GM23338 (cell line): ENCODE measurements around the gene RMI1. TPM values are rescaled to one million over a fixed set of nuclear protein-coding genes. Genes with fewer than 3 reads are reported as not detected.

Experiments used
- ATAC-seq: fragments of 200-7000 bp; cut with Tn5 transposase; 3 replicates; pipeline ENCODE4 v1.9.1; 2020
- DNase-seq: peaks from one replicate; pipeline ENCODE4 v3.0.0-alpha.2; 2015; ENCODE audit warnings: low spot score
- H2AFZ ChIP-seq: fragments of 200-600 bp; sonication (generic); 2 replicates; pipeline ENCODE4 v1.8.0; 2016; ENCODE audit warnings: antibody characterized with exemption, mild to moderate bottlenecking, moderate library complexity
- H3F3A ChIP-seq: fragments of 200-600 bp; sonication (generic); replicated peaks from 2 replicates; pipeline ENCODE4 v1.8.0; 2017; ENCODE audit warnings: antibody characterized with exemption, mixed run types, low read depth
- H3K27ac ChIP-seq: fragments of 200-600 bp; sonication (generic); 2 replicates; pipeline ENCODE4 v1.6.1; 2016; ENCODE audit warnings: low read depth
- H3K27me3 ChIP-seq: fragments of 200-600 bp; sonication (generic); 2 replicates; pipeline ENCODE4 v1.8.0; 2016; ENCODE audit warnings: mild to moderate bottlenecking, mixed run types, moderate library complexity; ENCODE audit not compliant: insufficient read depth
- H3K36me3 ChIP-seq: fragments of 200-600 bp; sonication (generic); 2 replicates; pipeline ENCODE4 v1.8.0; 2016; ENCODE audit warnings: mild to moderate bottlenecking; ENCODE audit not compliant: insufficient read depth
- H3K4me1 ChIP-seq: fragments of 200-600 bp; sonication (generic); 2 replicates; pipeline ENCODE4 v1.8.0; 2016; ENCODE audit warnings: mild to moderate bottlenecking, moderate library complexity; ENCODE audit not compliant: insufficient read depth
- H3K4me2 ChIP-seq: fragments of 200-600 bp; sonication (generic); 2 replicates; pipeline ENCODE4 v1.7.1; 2017; ENCODE audit warnings: mixed run types
- H3K4me3 ChIP-seq: fragments of 200-600 bp; sonication (generic); 2 replicates; pipeline ENCODE4 v1.6.1; 2016; ENCODE audit warnings: mixed run types
- H3K79me2 ChIP-seq: fragments of 200-600 bp; sonication (generic); replicated peaks from 2 replicates; pipeline ENCODE4 v1.8.0; 2017; ENCODE audit warnings: mild to moderate bottlenecking; ENCODE audit not compliant: insufficient read depth
- H3K9me2 ChIP-seq: fragments of 200-600 bp; sonication (generic); 2 replicates; pipeline ENCODE4 v1.8.0; 2017; ENCODE audit not compliant: insufficient read depth
- H4K20me1 ChIP-seq: fragments of 200-600 bp; sonication (generic); replicated peaks from 2 replicates; pipeline ENCODE4 v1.8.0; 2017; ENCODE audit warnings: mild to moderate bottlenecking; ENCODE audit not compliant: insufficient read depth
- H3K27ac Mint-ChIP-seq: 2 replicates; pipeline ENCODE4 v1.8.0; 2020; ENCODE audit warnings: inconsistent platforms, mild to moderate bottlenecking, moderate library complexity, mixed read lengths
- H3K27me3 Mint-ChIP-seq: 3 replicates; pipeline ENCODE4 v1.8.0; 2022; ENCODE audit warnings: low read depth, mild to moderate bottlenecking, moderate library complexity, mixed read lengths, inconsistent platforms; ENCODE audit not compliant: insufficient read depth, poor library complexity
- H3K36me3 Mint-ChIP-seq: 3 replicates; pipeline ENCODE4 v1.8.0; 2021; ENCODE audit warnings: low read depth, mild to moderate bottlenecking, inconsistent platforms, moderate library complexity, mixed read lengths
- H3K4me1 Mint-ChIP-seq: 3 replicates; pipeline ENCODE4 v1.8.0; 2020; ENCODE audit warnings: mild to moderate bottlenecking, inconsistent platforms, mixed read lengths
- H3K4me3 Mint-ChIP-seq: 3 replicates; pipeline ENCODE4 v1.8.0; 2021; ENCODE audit warnings: moderate library complexity, mild to moderate bottlenecking, inconsistent platforms, mixed read lengths
- H3K9me3 Mint-ChIP-seq: 3 replicates; pipeline ENCODE4 v1.8.0; 2020; ENCODE audit warnings: moderate library complexity, mild to moderate bottlenecking, inconsistent platforms, mixed read lengths
- CREB1 ChIP-seq: fragments of 250-450 bp; sonication (Bioruptor Pico); IDR thresholded peaks from 2 replicates; pipeline ENCODE4 v1.5.0; 2020; ENCODE audit warnings: low read depth, mild to moderate bottlenecking, moderate library complexity
- CTCF ChIP-seq, 2 experiments: fragments of 200-600 bp in 1 of 2; sonication (generic) in 1 of 2; conservative IDR thresholded peaks; 2 replicates each; pipeline versions ENCODE4 v1.5.1 to v1.6.1; 2016 to 2017; ENCODE audit warnings: antibody characterized with exemption in 2 of 2, low read depth in 2 of 2, mild to moderate bottlenecking in 2 of 2, moderate library complexity in 1 of 2
- ETS1 ChIP-seq: IDR thresholded peaks from 2 replicates; pipeline ENCODE4 v1.6.1; 2016; ENCODE audit warnings: antibody characterized with exemption
- EZH2 ChIP-seq: fragments of 200-600 bp; sonication (generic); IDR thresholded peaks from one replicate; pipeline ENCODE4 v1.8.0; 2017; ENCODE audit warnings: antibody characterized with exemption, mild to moderate bottlenecking, low read depth; ENCODE audit not compliant: unreplicated experiment
- EZH2phosphoT487 ChIP-seq: fragments of 200-600 bp; sonication (generic); IDR thresholded peaks from one replicate; pipeline ENCODE4 v1.8.1; 2018; ENCODE audit warnings: antibody characterized with exemption; ENCODE audit not compliant: unreplicated experiment
- NANOG ChIP-seq: IDR thresholded peaks from 2 replicates; pipeline ENCODE4 v1.6.1; 2016; ENCODE audit warnings: antibody characterized with exemption, borderline replicate concordance
- POLR2AphosphoS5 ChIP-seq: IDR thresholded peaks from 2 replicates; pipeline ENCODE4 v1.6.1; 2016; ENCODE audit warnings: antibody characterized with exemption, low read depth
- ZNF114 ChIP-seq: fragments of 250-450 bp; sonication (Bioruptor Pico); IDR thresholded peaks from 2 replicates; pipeline ENCODE4 v1.5.0; 2020; ENCODE audit warnings: mild to moderate bottlenecking, moderate library complexity
- polyA plus RNA-seq: library from polyadenylated mRNA; unstranded; fragments of >200 nt; fragmentation: Nextera tagmentation; extraction: Ambion mirVana; gene quantifications from 2 replicates; pipeline ENCODE4 v1.2.1, GENCODE V29; 2016
- total RNA-seq: library from RNA; depleted of rRNA; stranded (reverse); fragments of >200 nt; shearing (Covaris generic); gene quantifications from 2 replicates; pipeline ENCODE4 v1.2.3, GENCODE V29; 2014

RMI1 gene
- total and polyA plus RNA-seq, 2 experiments from 2014 or later = 16.9 to 36.1 TPM

- peaks cover 39% of the 10 kb centered on the region for H3F3A ChIP-seq
- peaks cover 31% of the 10 kb centered on the region for H3K36me3 ChIP-seq
- H3K27ac Mint-ChIP-seq = peak overlapping the region; percentile 61
- TF ChIP-seq CREB1 (CRISPR knock-in tag) (peak; percentile 43; the same call in 1 of the 2 replicates), POLR2AphosphoS5 (peak; percentile 24), EZH2 (no peak)
- no peak overlapping the region for H2AFZ ChIP-seq
- ATAC-seq (peak; percentile 47), DNase-seq (peak; percentile 34)
- no peaks in the 10 kb centered on the region for H3K9me2 ChIP-seq
- no peaks in the 10 kb centered on the region for H3K27me3 ChIP-seq
- H3K36me3 Mint-ChIP-seq = peaks cover 43% of the 10 kb centered on the region
- H3K27me3 Mint-ChIP-seq = peaks cover 18% of the 10 kb centered on the region
- no peaks in the 10 kb centered on the region; the same call in 1 of the 3 replicates for H3K9me3 Mint-ChIP-seq
- H3K4me3 Mint-ChIP-seq = no peak overlapping the region
- H3K4me3 ChIP-seq = no peak overlapping the region
- H3K4me1 Mint-ChIP-seq = 0 out of 3 replicates have a peak, but pooled peaks cover 2% of the 10 kb centered on the region
- H3K79me2 ChIP-seq = peaks cover 5% of the 10 kb centered on the region; the same call in 1 of the 2 replicates
- H3K27ac ChIP-seq = peak overlapping the region; percentile 15; the same call in 1 of the 2 replicates
- H3K4me1 ChIP-seq = no peaks in the 10 kb centered on the region
- no peak overlapping the region for H3K4me2 ChIP-seq
- H4K20me1 ChIP-seq = peaks cover 22% of the 10 kb centered on the region
These were observed 15.0 kb upstream of the RMI1 start for GRCh38 chr9:83965350-83966208.

GRCh38 chr9:83966209-83966582, 14.4 kb upstream of the RMI1 start:
- peaks cover 10% of the 10 kb centered on the region for H3K79me2 ChIP-seq
- H3K4me1 ChIP-seq = no peaks in the 10 kb centered on the region
- no peak overlapping the region for H3K4me3 ChIP-seq
- Mint-ChIP-seq H3K36me3 (peaks cover 49% of the 10 kb centered on the region), H3K27ac (peak overlapping the region; percentile 61), H3K9me3 (no peaks in the 10 kb centered on the region; the same call in 1 of the 3 replicates), H3K4me1 (0 out of 3 replicates have a peak, but pooled peaks cover 2% of the 10 kb centered on the region), H3K27me3 (peaks cover 18% of the 10 kb centered on the region), H3K4me3 (no peak overlapping the region)
- peaks cover 37% of the 10 kb centered on the region for H3K36me3 ChIP-seq
- no peak overlapping the region for H2AFZ ChIP-seq
- H3K27me3 ChIP-seq = no peaks in the 10 kb centered on the region
- TF ChIP-seq ETS1 = no peak
- peak; percentile 24 for DNase-seq
- peak overlapping the region; percentile 15; the same call in 1 of the 2 replicates for H3K27ac ChIP-seq
- H3F3A ChIP-seq = peaks cover 45% of the 10 kb centered on the region
- H3K4me2 ChIP-seq = no peak overlapping the region
- peaks cover 28% of the 10 kb centered on the region for H4K20me1 ChIP-seq
- ATAC-seq = peak; percentile 20
- H3K9me2 ChIP-seq = no peaks in the 10 kb centered on the region

- ATAC-seq (no peak), DNase-seq (no peak)
- peaks cover 57% of the 10 kb centered on the region for H3K36me3 Mint-ChIP-seq
- Histone ChIP-seq H3K27me3 (no peaks in the 10 kb centered on the region), H3K9me2 (no peaks in the 10 kb centered on the region), H3K4me2 (no peak overlapping the region), H3K36me3 (peaks cover 46% of the 10 kb centered on the region), H4K20me1 (peaks cover 36% of the 10 kb centered on the region), H2AFZ (no peak overlapping the region), H3K4me1 (no peaks in the 10 kb centered on the region), H3K79me2 (peaks cover 17% of the 10 kb centered on the region), H3K27ac (no peak overlapping the region), H3K4me3 (no peak overlapping the region), H3F3A (peaks cover 52% of the 10 kb centered on the region)
- H3K4me1 Mint-ChIP-seq = 0 out of 3 replicates have a peak, but pooled peaks cover 2% of the 10 kb centered on the region
- H3K27ac Mint-ChIP-seq = no peak overlapping the region
- no peak for TF ChIP-seq ETS1
- TF ChIP-seq CREB1 (CRISPR knock-in tag) = no peak
- no peak for TF ChIP-seq EZH2phosphoT487
- no peak for TF ChIP-seq POLR2AphosphoS5
- TF ChIP-seq NANOG = no peak
- TF ChIP-seq ZNF114 = no peak
- TF ChIP-seq CTCF (conservative IDR thresholded peaks at IDR 0.05; ENCODE audit: low read depth in 2 of 2) = no peak
- no peaks in the 10 kb centered on the region; the same call in 1 of the 3 replicates for H3K9me3 Mint-ChIP-seq
- H3K4me3 Mint-ChIP-seq = no peak overlapping the region; the same call in 2 of the 3 replicates
- peaks cover 22% of the 10 kb centered on the region for H3K27me3 Mint-ChIP-seq
These were observed 13.5 kb upstream of the RMI1 start for GRCh38 chr9:83967073-83967472.
